ENCODE results near the gene ARID1B.

DNA sequence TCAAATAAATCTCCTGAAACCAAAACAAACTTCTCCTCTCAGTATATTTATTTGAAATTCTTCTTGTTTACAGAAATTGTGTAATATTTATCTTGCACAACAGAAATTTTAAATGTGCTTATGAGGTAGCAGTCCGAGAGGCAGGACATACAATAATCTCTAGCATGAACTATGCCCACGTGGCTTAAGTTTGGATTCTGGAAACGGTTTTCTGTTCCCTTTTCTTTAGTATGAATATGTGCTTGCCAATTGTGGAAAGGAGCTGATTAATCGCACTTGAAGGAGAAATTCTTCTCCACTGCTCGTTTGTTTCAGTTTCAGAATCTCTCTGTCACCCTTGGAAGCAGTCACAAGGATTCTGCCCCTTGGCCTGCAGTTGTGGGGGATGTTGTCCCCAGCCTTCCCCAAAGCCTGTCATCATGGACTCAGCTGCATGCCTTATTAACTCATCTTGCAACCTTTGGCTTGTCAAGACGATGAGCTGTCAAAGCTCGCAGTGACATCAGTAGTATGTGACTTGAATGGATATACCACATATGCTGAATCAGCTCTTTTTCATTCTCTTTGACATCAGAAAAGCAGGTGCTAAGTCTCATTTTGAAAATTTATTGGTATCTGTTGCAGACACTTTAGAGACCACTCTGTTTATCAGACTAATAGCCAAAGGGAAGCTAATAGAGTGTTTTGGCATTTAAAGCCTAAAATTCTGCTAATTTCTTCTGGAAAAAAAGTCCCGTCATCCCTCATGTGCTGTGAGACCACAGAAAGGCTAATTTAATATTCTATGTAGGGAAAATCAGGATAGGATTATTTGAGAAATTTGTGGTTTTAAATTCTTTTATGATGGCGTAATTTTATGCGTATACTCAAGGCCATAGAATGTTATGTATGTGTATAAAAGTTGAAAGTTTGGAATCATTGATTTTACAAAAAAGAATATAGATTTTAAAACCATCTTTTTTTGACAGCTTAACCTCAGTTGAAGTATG is 186.8 kb downstream of the ARID1B start:
- no peak for TF ChIP-seq EZH2 (IDR thresholded peaks at IDR 0.05; ENCODE audit: borderline replicate concordance, low read depth, low read length, severe bottlenecking)
- TF ChIP-seq, protein P1, sequence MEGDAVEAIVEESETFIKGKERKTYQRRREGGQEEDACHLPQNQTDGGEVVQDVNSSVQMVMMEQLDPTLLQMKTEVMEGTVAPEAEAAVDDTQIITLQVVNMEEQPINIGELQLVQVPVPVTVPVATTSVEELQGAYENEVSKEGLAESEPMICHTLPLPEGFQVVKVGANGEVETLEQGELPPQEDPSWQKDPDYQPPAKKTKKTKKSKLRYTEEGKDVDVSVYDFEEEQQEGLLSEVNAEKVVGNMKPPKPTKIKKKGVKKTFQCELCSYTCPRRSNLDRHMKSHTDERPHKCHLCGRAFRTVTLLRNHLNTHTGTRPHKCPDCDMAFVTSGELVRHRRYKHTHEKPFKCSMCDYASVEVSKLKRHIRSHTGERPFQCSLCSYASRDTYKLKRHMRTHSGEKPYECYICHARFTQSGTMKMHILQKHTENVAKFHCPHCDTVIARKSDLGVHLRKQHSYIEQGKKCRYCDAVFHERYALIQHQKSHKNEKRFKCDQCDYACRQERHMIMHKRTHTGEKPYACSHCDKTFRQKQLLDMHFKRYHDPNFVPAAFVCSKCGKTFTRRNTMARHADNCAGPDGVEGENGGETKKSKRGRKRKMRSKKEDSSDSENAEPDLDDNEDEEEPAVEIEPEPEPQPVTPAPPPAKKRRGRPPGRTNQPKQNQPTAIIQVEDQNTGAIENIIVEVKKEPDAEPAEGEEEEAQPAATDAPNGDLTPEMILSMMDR (IDR thresholded peaks at IDR 0.05; ENCODE audit: borderline replicate concordance, extremely low read depth, low read length, poor library complexity, severe bottlenecking) = no peak

All from DND-41 (cell line).